K562 (cell line): Measurements from ENCODE around the gene RXRB. TPM values are rescaled to one million over a fixed set of nuclear protein-coding genes. Genes with fewer than 3 reads are reported as not detected.

Source experiments
- ATF7 ChIP-seq: fragments of 450-650 bp; IDR thresholded peaks from 2 replicates; pipeline ENCODE4 v1.7.1; 2014; ENCODE audit warnings: mild to moderate bottlenecking, moderate library complexity
- CBX2 ChIP-seq: fragments of 200-600 bp; sonication (generic); IDR thresholded peaks from one replicate; pipeline ENCODE4 v1.6.1; 2012; ENCODE audit warnings: mild to moderate bottlenecking, low read length, inconsistent platforms; ENCODE audit not compliant: insufficient read depth, poor library complexity, severe bottlenecking
- CHD4 ChIP-seq: fragments of 200-600 bp; sonication (generic); IDR thresholded peaks from 3 replicates; pipeline ENCODE4 v1.6.1; 2012; ENCODE audit warnings: low read depth, mild to moderate bottlenecking, mixed read lengths, low read length, inconsistent platforms; ENCODE audit not compliant: insufficient read depth, insufficient replicate concordance, poor library complexity, severe bottlenecking
- CREB3 ChIP-seq: fragments of 450-650 bp; conservative IDR thresholded peaks from 2 replicates; pipeline ENCODE4 v1.6.1; 2016; ENCODE audit warnings: missing genetic modification characterization, low read depth, mild to moderate bottlenecking, missing compliant biosample characterization, moderate library complexity
- DLX4 ChIP-seq: fragments of 250-450 bp; sonication (Bioruptor Pico); IDR thresholded peaks from 2 replicates; pipeline ENCODE4 v1.6.1; 2021; ENCODE audit warnings: mild to moderate bottlenecking
- EWSR1 ChIP-seq: fragments of 450-650 bp; IDR thresholded peaks from 2 replicates; pipeline ENCODE4 v1.6.1; 2018; ENCODE audit warnings: borderline replicate concordance, mild to moderate bottlenecking, low read depth, moderate library complexity; ENCODE audit not compliant: partially characterized antibody
- HMGXB4 ChIP-seq: sonication (generic); formaldehyde crosslinking; IDR thresholded peaks from 2 replicates; pipeline ENCODE4 v1.8.1; 2023; ENCODE audit warnings: mild to moderate bottlenecking, missing genetic modification reagents
- L3MBTL2 ChIP-seq: fragments of 450-650 bp; IDR thresholded peaks from 2 replicates; pipeline ENCODE4 v1.6.1; 2016; ENCODE audit warnings: mild to moderate bottlenecking, moderate library complexity
- NR1H2 ChIP-seq: sonication (generic); formaldehyde crosslinking; IDR thresholded peaks from 2 replicates; pipeline ENCODE4 v1.4.0; 2020; ENCODE audit warnings: mild to moderate bottlenecking, missing genetic modification reagents
- PURB ChIP-seq: sonication (generic); formaldehyde crosslinking; IDR thresholded peaks from 2 replicates; pipeline ENCODE4 v1.9.0; 2021; ENCODE audit warnings: low read depth, mild to moderate bottlenecking, missing genetic modification reagents
- TEAD1 ChIP-seq, 2 experiments: fragments of 450-650 bp in 1 of 2; sonication (generic) in 1 of 2; formaldehyde crosslinking; IDR thresholded peaks; 2 replicates each; pipeline versions ENCODE4 v1.4.0 to v1.8.0; 2020 to 2022; ENCODE audit warnings: mild to moderate bottlenecking in 2 of 2, missing genetic modification reagents in 1 of 2
- XRCC5 ChIP-seq: fragments of 200-400 bp; formaldehyde crosslinking; IDR thresholded peaks from 2 replicates; pipeline ENCODE4 v1.6.1; 2017; ENCODE audit warnings: low read depth, mild to moderate bottlenecking, low read length
- ZNF184 ChIP-seq: sonication (generic); formaldehyde crosslinking; IDR thresholded peaks from 2 replicates; pipeline ENCODE4 v1.5.0; 2020; ENCODE audit warnings: missing genetic modification reagents
- ZNF318 ChIP-seq, 2 experiments: fragments of 450-650 bp; IDR thresholded peaks; 2 replicates each; pipeline ENCODE4 v1.6.1; 2016; ENCODE audit warnings: mild to moderate bottlenecking in 2 of 2, borderline replicate concordance in 1 of 2, low read depth in 1 of 2, moderate library complexity in 1 of 2
- ZNF511 ChIP-seq: sonication (generic); formaldehyde crosslinking; IDR thresholded peaks from 2 replicates; pipeline ENCODE4 v1.8.0; 2022; ENCODE audit warnings: mild to moderate bottlenecking, missing genetic modification reagents
- polyA plus RNA-seq, 8 experiments: library from polyadenylated mRNA; depleted of rRNA in 4 of 8; stranded (reverse) in 5 of 8; unstranded in 3 of 8; fragments of >200 nt; fragmentation: Nextera tagmentation in 2 of 8; fragmentation: Illumina TruSeq in 1 of 8; extraction: Ambion mirVana in 2 of 8; extraction: Trizol in 1 of 8; gene quantifications; 2 replicates each; pipeline versions ENCODE4 v1.2.1 to v1.2.3, GENCODE V29; 2011 to 2014; ENCODE audit warnings: inconsistent platforms in 1 of 8, missing spikeins in 1 of 8
- total RNA-seq, 7 experiments: library from RNA; depleted of rRNA in 6 of 7; stranded (reverse); fragments of >200 nt in 6 of 7; fragmentation: Illumina TruSeq in 2 of 7; extraction: Trizol in 2 of 7; gene quantifications; 2 replicates each; pipeline versions ENCODE4 v1.2.1 to v1.2.3, GENCODE V29; 2011 to 2021; ENCODE audit warnings: low replicate concordance in 1 of 7

RXRB gene
- total and polyA plus RNA-seq, 9 of the 15 experiments (the other 6 are each of a cell fraction or from before 2014, with no cell fraction given), result 0.76 to 35.5 (median 18.4) TPM

GRCh38 chr6:33248643-33248931 lies 48.1 kb upstream of the RXRB start (continued):
- TF ChIP-seq ZNF511 (CRISPR knock-in tag) (no peak; the same call in 1 of the 2 replicates), DLX4 (CRISPR knock-in tag) (no peak), ATF7 (no peak), PURB (no peak), EWSR1 (no peak), L3MBTL2 (peak; percentile 51; the same call in 1 of the 2 replicates), HMGXB4 (0 out of 2 replicates have a peak, but pooled peaks have one; percentile 25), CREB3 (tag) (peak; percentile 72; the same call in 1 of the 2 replicates), XRCC5 (peak; percentile 77; the same call in 1 of the 2 replicates), CHD4 (peak; percentile 33), TEAD1 (CRISPR knock-in tag; IDR thresholded peaks at IDR 0.05) (peak in 1 of 2 experiments; percentile 78; a peak in 1 of 4 replicates), ZNF318 (IDR thresholded peaks at IDR 0.05; ENCODE audit: borderline replicate concordance in 1 of 2, low read depth in 1 of 2) (0 out of 4 replicates have a peak, but pooled peaks of 1 of the 2 experiments have one; percentile 28), NR1H2 (CRISPR knock-in tag) (0 out of 2 replicates have a peak, but pooled peaks have one; percentile 12), ZNF184 (CRISPR knock-in tag) (no peak), CBX2 (no peak)
